H1 (cell line): ENCODE measurements around the gene CD48. TPM values are rescaled to one million over a fixed set of nuclear protein-coding genes. Genes with fewer than 3 reads are reported as not detected.

Experiments used
- BACH1 ChIP-seq: IDR thresholded peaks from 2 replicates; pipeline ENCODE4 v1.6.1; 2012; ENCODE audit warnings: low read length, improper control_type of control experiment
- JUND ChIP-seq: IDR thresholded peaks from 2 replicates; pipeline ENCODE4 v1.6.1; 2011; ENCODE audit warnings: mild to moderate bottlenecking, improper control_type of control experiment, low read length
- polyA plus RNA-seq, 7 experiments: library from polyadenylated mRNA; depleted of rRNA in 3 of 7; stranded (reverse) in 5 of 7; unstranded in 2 of 7; fragments of >200 nt in 5 of 7; fragments of 200-250 nt in 2 of 7; gene quantifications; 1 replicate in 5 of 7; 2 replicates in 1 of 7; 4 replicates in 1 of 7; pipeline versions ENCODE4 v1.2.1 to v1.2.3, GENCODE V29; 2011 to 2013; ENCODE audit warnings: missing spikeins in 2 of 7, mixed read lengths in 2 of 7
- total RNA-seq: library from RNA; stranded (reverse); fragmentation: NEBNext Ultra II Directional; extraction: Animal tissue kit (Norgen Biotek cat#: 25700); gene quantifications from 2 replicates; pipeline ENCODE4 v1.2.1, GENCODE V29; 2021

Gene CD48
- total and polyA plus RNA-seq, 2 of the 8 experiments (the other 6 are each of a cell fraction or from before 2014, with no cell fraction given), result 0.08 TPM; not detected in 1

- TF ChIP-seq JUND, result no peak
- TF ChIP-seq BACH1, result no peak
- TF ChIP-seq, all 59 proteins: peak for 0
Measured at GRCh38 chr1:160642281-160642644, 69.4 kb downstream of the CD48 start (continued).
